Skeletal muscle tissue (tissue), 5 donors: ENCODE results near the gene TRIM24. TPM values are rescaled to one million over a fixed set of nuclear protein-coding genes. Genes with fewer than 3 reads are reported as not detected.

Source experiments
- H3K27ac ChIP-seq: one replicate; pipeline ENCODE4 v1.7.0; 2013; ENCODE audit warnings: mild to moderate bottlenecking, low read depth, low read length, inconsistent platforms
- H3K27me3 ChIP-seq, 3 donors: one replicate each; pipeline ENCODE4 v1.7.0; 2013; ENCODE audit warnings: low read length in 3 of 3; ENCODE audit not compliant: control insufficient read depth in 3 of 3, insufficient read depth in 3 of 3
- H3K36me3 ChIP-seq, 3 donors: one replicate each; pipeline ENCODE4 v1.7.0; 2013; ENCODE audit warnings: low read length in 3 of 3; ENCODE audit not compliant: control insufficient read depth in 3 of 3, insufficient read depth in 3 of 3
- H3K4me1 ChIP-seq, 3 donors: one replicate each; pipeline ENCODE4 v1.7.0; 2013; ENCODE audit warnings: low read length in 3 of 3, mild to moderate bottlenecking in 3 of 3; ENCODE audit not compliant: control insufficient read depth in 3 of 3, insufficient read depth in 3 of 3
- H3K4me3 ChIP-seq, 3 donors: one replicate each; pipeline ENCODE4 v1.7.0; 2013; ENCODE audit warnings: low read length in 3 of 3
- H3K9ac ChIP-seq, 3 donors: one replicate each; pipeline ENCODE4 v1.7.0; 2013; ENCODE audit warnings: low read length in 3 of 3, mild to moderate bottlenecking in 3 of 3, moderate library complexity in 2 of 3, low read depth in 1 of 3
- H3K9me3 ChIP-seq, 3 donors: one replicate each; pipeline ENCODE4 v1.7.0; 2013; ENCODE audit warnings: low read length in 3 of 3; ENCODE audit not compliant: control insufficient read depth in 3 of 3
- small RNA-seq: library from RNA; depleted of rRNA; stranded (forward); fragments of <200 nt; gene quantifications from one replicate; pipeline ENCODE3, GENCODE V24; 2014
- total RNA-seq: library from RNA; depleted of rRNA; stranded (reverse); fragments of >200 nt; gene quantifications from one replicate; pipeline ENCODE4 v1.2.3, GENCODE V29; 2014
- donor health status: Osteomylitis.

Gene TRIM24
- total RNA-seq, 1 donor from 2014 or later, result 6.8 TPM

DNA sequence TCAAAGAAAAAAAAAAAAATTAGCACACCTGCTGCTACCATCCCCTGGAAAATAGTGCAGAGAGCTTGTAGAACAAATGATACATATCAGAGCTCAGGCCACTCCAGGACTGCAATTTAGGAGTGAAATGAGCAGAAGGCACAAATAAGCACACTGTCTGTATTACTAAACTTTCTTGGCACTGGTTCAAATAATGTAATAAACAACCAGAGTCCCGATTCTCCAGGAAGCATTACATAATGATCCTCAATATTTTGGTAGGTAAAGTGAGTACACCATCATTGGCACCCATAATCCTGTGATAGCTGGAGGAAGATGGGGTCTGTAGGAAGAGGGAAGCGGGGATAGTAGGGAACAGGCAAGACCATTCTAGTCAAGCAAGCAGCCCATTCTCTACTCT, 166.8 kb downstream of the TRIM24 start:
- Histone ChIP-seq H3K9me3 (no peaks in the 10 kb centered on the region), H3K27ac (no peak overlapping the region), H3K27me3 (no peaks in the 10 kb centered on the region), H3K9ac (no peak overlapping the region), H3K4me1 (no peaks in the 10 kb centered on the region), H3K36me3 (no peaks in the 10 kb centered on the region), H3K4me3 (no peak overlapping the region)

- Histone ChIP-seq H3K9ac (no peak overlapping the region), H3K36me3 (no peaks in the 10 kb centered on the region), H3K27me3 (no peaks in the 10 kb centered on the region), H3K4me3 (no peak overlapping the region), H3K9me3 (no peaks in the 10 kb centered on the region), H3K27ac (no peak overlapping the region), H3K4me1 (no peaks in the 10 kb centered on the region)
Observed at GRCh38 chr7:138627361-138627760, 167.3 kb downstream of the TRIM24 start.

DNA sequence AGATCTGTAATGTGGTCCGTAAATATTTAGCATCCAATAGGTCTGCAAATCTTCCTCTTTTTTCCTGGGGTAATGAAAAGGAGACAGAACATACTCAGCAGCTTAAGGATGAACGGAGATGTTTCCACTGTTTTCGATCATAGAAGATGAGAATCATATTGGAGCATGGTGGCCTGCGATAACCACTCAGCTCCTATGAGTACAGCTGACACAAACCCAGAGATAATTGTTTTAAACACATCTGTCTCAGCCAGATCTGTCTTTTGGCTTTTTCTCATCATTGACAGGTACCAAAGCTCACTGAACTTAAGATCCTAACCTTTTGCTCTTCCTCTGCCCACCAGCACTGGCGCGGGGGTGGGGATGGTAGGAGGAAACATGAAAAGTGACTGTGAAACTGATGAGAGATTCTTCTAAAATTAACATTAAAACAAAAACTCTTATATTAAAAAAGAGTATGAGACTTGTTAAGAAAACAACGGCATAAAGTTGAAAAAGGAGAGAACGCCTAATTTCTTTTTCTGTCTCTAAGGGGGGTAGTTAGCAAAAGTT, 170.1 kb downstream of the TRIM24 start:
- Histone ChIP-seq H3K27ac (no peak overlapping the region), H3K9me3 (no peaks in the 10 kb centered on the region), H3K27me3 (no peaks in the 10 kb centered on the region), H3K4me1 (no peaks in the 10 kb centered on the region), H3K9ac (no peak overlapping the region), H3K4me3 (no peak overlapping the region), H3K36me3 (no peaks in the 10 kb centered on the region)

DNA sequence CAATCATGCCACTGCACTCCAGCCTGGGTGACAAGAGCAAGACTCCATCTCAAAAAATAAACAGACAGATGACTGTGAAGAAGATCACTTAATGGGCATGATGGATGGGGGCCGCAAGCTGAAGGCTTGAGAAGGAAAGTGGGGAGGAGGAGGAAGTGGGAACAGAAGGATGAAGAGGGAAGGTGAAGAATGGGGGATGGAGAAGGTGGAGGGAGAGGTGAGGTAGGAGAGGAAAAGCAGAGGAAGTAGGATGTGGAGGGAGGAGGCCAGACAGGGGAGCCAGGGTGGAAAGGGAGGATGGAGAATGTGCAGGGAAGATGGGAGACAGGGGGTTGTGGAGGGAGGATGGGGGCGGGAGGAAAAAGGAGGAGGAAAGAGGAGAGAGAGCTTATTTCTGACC, 172.3 kb downstream of the TRIM24 start:
- H3K36me3 ChIP-seq, result no peaks in the 10 kb centered on the region

DNA sequence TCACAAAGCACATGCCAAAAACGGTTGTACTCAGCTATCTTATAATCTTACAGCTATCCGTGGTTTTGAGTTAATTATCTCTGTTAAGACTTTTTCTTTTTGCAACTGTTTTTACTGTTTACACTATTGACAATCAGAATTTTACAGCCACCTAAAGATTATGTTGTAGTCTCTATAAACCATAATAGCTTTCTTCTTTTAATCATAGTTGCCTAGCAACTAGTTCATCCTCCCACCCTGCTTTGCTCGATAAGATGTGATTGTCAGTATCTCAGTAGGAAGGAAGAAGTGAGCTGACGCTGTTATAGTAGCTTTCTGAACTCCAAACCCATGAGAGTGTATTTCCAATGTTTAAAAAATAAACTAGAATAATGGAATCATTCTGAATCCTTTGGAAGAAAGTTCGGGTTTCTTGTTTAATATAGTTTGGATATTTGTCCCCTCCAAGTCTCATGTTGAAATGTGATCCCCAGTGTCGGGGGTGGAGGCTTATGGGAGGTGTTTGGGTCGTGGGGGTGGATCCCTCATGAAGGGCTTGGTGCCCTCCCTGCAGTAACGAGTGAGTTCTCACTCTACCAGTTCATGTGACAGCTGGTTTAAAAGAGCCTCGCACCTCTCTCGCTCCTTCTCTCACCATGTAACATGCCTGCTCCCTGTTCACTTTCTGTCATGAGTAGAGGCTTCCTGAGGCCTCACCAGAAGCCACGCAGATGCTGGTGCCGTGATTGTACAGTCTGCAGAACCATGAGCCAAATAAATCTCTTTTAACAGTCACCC, 173.0 kb downstream of the TRIM24 start:
- Histone ChIP-seq H3K9ac (no peak overlapping the region), H3K27ac (no peak overlapping the region), H3K9me3 (no peaks in the 10 kb centered on the region), H3K27me3 (no peaks in the 10 kb centered on the region), H3K4me1 (no peaks in the 10 kb centered on the region), H3K36me3 (no peaks in the 10 kb centered on the region), H3K4me3 (no peak overlapping the region)

More for the DNA sequence above, 172.3 kb downstream of the TRIM24 start:
- no peak overlapping the region for H3K9ac ChIP-seq
- no peaks in the 10 kb centered on the region for H3K27me3 ChIP-seq
- H3K4me1 ChIP-seq, result no peaks in the 10 kb centered on the region
- H3K9me3 ChIP-seq, result no peaks in the 10 kb centered on the region
- H3K27ac ChIP-seq, result no peak overlapping the region
- H3K4me3 ChIP-seq, result no peak overlapping the region

Small RNA genes lying within 50 kb of the gene (small RNA-seq; reads per million reads assigned to genes)
- not detected for gene RF00561

Other genes with a start within 250 kb of the TRIM24 start
- not detected for gene SVOPL, start 241.1 kb downstream of the TRIM24 start, total RNA-seq